HepG2 (cell line): ENCODE results near the gene IL22RA1. TPM values are rescaled to one million over a fixed set of nuclear protein-coding genes. Genes with fewer than 3 reads are reported as not detected.

Source experiments
- ARNTL ChIP-seq: sonication (generic); formaldehyde crosslinking; IDR thresholded peaks from 2 replicates; pipeline ENCODE4 v1.4.0; 2020; ENCODE audit warnings: mild to moderate bottlenecking, missing genetic modification reagents
- EP300 ChIP-seq, 3 experiments: sonication (generic) in 1 of 3; formaldehyde crosslinking in 1 of 3; IDR thresholded peaks; 2 replicates each; pipeline versions ENCODE4 v1.5.1 to v1.6.1; 2011 to 2020; ENCODE audit warnings: low read depth in 2 of 3, low read length in 2 of 3, borderline replicate concordance in 1 of 3, improper control_type of control experiment in 1 of 3, mild to moderate bottlenecking in 1 of 3, missing genetic modification reagents in 1 of 3, moderate library complexity in 1 of 3
- MED1 ChIP-seq: sonication (generic); formaldehyde crosslinking; IDR thresholded peaks from 2 replicates; pipeline ENCODE4 v1.4.0; 2020; ENCODE audit warnings: missing genetic modification reagents
- NR2C2 ChIP-seq: sonication (generic); formaldehyde crosslinking; IDR thresholded peaks from 2 replicates; pipeline ENCODE4 v1.4.0; 2020; ENCODE audit warnings: missing genetic modification reagents, mild to moderate bottlenecking, moderate library complexity, borderline replicate concordance
- PHF8 ChIP-seq: sonication (generic); formaldehyde crosslinking; IDR thresholded peaks from 2 replicates; pipeline ENCODE4 v1.5.0; 2020; ENCODE audit warnings: missing genetic modification reagents
- RBAK ChIP-seq: sonication (generic); formaldehyde crosslinking; IDR thresholded peaks from 2 replicates; pipeline ENCODE4 v1.5.1; 2020; ENCODE audit warnings: mild to moderate bottlenecking, missing genetic modification reagents
- RBM22 ChIP-seq: fragments of 200-400 bp; formaldehyde crosslinking; optimal IDR thresholded peaks from 2 replicates; pipeline ENCODE3; 2017; ENCODE audit warnings: mild to moderate bottlenecking, low read length, moderate library complexity
- SRSF9 ChIP-seq: fragments of 200-400 bp; formaldehyde crosslinking; IDR thresholded peaks from 2 replicates; pipeline ENCODE4 v1.6.1; 2018; ENCODE audit warnings: borderline replicate concordance, mild to moderate bottlenecking, low read depth, low read length; ENCODE audit not compliant: insufficient read depth, poor library complexity, severe bottlenecking
- TP53 ChIP-seq: sonication (generic); formaldehyde crosslinking; conservative IDR thresholded peaks from 2 replicates; pipeline ENCODE4 v1.4.0; 2020; ENCODE audit warnings: missing genetic modification reagents
- ZNF407 ChIP-seq: sonication (generic); formaldehyde crosslinking; IDR thresholded peaks from one replicate; pipeline ENCODE4 v1.5.1; 2020; ENCODE audit warnings: mild to moderate bottlenecking, missing genetic modification reagents; ENCODE audit errors: not compliant biosample characterization
- ZNF713 ChIP-seq: sonication (generic); formaldehyde crosslinking; IDR thresholded peaks from 2 replicates; pipeline ENCODE4 v1.4.0; 2020; ENCODE audit warnings: mild to moderate bottlenecking, missing genetic modification reagents
- polyA plus RNA-seq, 8 experiments: library from polyadenylated mRNA; depleted of rRNA in 3 of 8; stranded (reverse) in 7 of 8; unstranded in 1 of 8; fragments of >200 nt; fragmentation: Illumina TruSeq in 4 of 8; extraction: Trizol in 4 of 8; gene quantifications; 2 replicates each; pipeline versions ENCODE4 v1.2.1 to v1.2.3, GENCODE V29; 2011 to 2016; ENCODE audit warnings: low read depth in 4 of 8, missing spikeins in 1 of 8, mixed read lengths in 1 of 8; ENCODE audit not compliant: insufficient read depth in 1 of 8
- total RNA-seq, 5 experiments: library from RNA; depleted of rRNA; stranded (reverse); fragments of >200 nt; fragmentation: Illumina TruSeq; extraction: Trizol; gene quantifications; 2 replicates each; pipeline ENCODE4 v1.2.3, GENCODE V29; 2016; ENCODE audit warnings: low read depth in 1 of 5
- TF ChIP-seq, protein P1 (sequence below): sonication (generic); formaldehyde crosslinking; IDR thresholded peaks from 2 replicates; pipeline ENCODE4 v1.5.1; 2020; ENCODE audit warnings: mild to moderate bottlenecking, missing genetic modification reagents, borderline replicate concordance

The IL22RA1 gene
- total and polyA plus RNA-seq, 2 of the 13 experiments (the other 11 are each of a cell fraction or from before 2014, with no cell fraction given), result 4.4 to 10.2 TPM

DNA sequence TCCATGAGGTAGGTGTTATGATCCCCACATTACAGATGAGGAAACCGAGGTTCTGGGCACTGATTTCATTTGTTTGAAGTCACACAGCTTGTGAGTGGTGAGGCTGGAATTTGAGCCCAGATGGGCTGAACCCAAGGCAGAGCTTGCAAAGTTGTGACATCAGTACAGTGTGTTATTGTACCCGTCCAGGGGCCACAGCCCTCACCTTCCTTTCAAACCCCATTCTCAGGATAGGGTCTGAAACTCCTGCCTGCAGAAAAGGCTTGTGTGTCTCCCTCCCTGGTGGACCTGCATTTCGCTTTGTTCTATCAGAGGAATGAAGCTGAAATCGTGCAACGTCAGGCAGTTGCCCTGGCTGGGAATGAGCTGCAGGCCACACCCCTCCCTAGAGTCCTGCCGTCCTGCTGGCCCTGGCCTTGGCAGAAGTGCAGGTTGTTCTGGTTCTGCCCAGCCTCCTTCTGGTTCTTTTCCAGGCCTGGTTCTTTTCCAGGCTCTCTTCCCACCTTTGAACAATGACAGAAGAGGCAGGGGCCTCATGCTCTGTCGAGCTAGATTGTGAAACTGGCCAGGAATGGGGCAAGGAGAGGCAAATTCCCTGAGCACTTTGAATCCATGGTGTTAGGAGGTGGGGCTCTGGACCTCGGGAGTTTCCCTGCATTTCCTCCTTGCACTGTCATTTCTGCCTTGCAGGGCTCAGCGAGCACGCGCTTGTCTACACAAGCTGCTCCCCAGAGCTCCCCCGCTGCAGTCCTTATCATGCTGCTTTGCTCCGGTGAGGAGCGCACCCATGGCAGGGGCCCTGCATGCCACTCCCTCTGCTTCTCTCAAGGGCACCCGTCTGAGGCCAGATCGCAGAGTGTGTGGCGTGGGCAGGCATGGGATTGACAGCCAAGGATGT is 22.8 kb downstream of the IL22RA1 start (continued):
- TF ChIP-seq RBM22 (no peak), NR2C2 (peak; percentile 35; the same call in 1 of the 2 replicates), TP53 (CRISPR knock-in tag) (no peak), MED1 (CRISPR knock-in tag) (peak; percentile 75), RBAK (CRISPR knock-in tag) (no peak), EP300 (IDR thresholded peaks at IDR 0.05; ENCODE audit: low read depth in 2 of 2, low read length in 2 of 2) (peak in 1 of 2 experiments; percentile 41; a peak in 1 of 4 replicates), EP300 (CRISPR knock-in tag; IDR thresholded peaks at IDR 0.05; ENCODE audit: borderline replicate concordance) (peak; percentile 32; the same call in 1 of the 2 replicates), PHF8 (CRISPR knock-in tag) (no peak; the same call in 1 of the 2 replicates), ARNTL (CRISPR knock-in tag) (no peak; the same call in 1 of the 2 replicates), ZNF713 (no peak), ZNF407 (no peak), SRSF9 (no peak)
- TF ChIP-seq, protein P1, sequence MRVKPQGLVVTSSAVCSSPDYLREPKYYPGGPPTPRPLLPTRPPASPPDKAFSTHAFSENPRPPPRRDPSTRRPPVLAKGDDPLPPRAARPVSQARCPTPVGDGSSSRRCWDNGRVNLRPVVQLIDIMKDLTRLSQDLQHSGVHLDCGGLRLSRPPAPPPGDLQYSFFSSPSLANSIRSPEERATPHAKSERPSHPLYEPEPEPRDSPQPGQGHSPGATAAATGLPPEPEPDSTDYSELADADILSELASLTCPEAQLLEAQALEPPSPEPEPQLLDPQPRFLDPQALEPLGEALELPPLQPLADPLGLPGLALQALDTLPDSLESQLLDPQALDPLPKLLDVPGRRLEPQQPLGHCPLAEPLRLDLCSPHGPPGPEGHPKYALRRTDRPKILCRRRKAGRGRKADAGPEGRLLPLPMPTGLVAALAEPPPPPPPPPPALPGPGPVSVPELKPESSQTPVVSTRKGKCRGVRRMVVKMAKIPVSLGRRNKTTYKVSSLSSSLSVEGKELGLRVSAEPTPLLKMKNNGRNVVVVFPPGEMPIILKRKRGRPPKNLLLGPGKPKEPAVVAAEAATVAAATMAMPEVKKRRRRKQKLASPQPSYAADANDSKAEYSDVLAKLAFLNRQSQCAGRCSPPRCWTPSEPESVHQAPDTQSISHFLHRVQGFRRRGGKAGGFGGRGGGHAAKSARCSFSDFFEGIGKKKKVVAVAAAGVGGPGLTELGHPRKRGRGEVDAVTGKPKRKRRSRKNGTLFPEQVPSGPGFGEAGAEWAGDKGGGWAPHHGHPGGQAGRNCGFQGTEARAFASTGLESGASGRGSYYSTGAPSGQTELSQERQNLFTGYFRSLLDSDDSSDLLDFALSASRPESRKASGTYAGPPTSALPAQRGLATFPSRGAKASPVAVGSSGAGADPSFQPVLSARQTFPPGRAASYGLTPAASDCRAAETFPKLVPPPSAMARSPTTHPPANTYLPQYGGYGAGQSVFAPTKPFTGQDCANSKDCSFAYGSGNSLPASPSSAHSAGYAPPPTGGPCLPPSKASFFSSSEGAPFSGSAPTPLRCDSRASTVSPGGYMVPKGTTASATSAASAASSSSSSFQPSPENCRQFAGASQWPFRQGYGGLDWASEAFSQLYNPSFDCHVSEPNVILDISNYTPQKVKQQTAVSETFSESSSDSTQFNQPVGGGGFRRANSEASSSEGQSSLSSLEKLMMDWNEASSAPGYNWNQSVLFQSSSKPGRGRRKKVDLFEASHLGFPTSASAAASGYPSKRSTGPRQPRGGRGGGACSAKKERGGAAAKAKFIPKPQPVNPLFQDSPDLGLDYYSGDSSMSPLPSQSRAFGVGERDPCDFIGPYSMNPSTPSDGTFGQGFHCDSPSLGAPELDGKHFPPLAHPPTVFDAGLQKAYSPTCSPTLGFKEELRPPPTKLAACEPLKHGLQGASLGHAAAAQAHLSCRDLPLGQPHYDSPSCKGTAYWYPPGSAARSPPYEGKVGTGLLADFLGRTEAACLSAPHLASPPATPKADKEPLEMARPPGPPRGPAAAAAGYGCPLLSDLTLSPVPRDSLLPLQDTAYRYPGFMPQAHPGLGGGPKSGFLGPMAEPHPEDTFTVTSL (CRISPR knock-in tag), result no peak
